RWPE2 (cell line): ENCODE results near the gene SYK.

ENCODE experiments used
- ATAC-seq: fragments of 200-7000 bp; cut with Tn5 transposase; 3 replicates; pipeline ENCODE4 v1.9.1; 2021; ENCODE audit warnings: low read depth
- DNase-seq: peaks from one replicate; pipeline ENCODE4 v3.0.0-alpha.2; 2020; ENCODE audit warnings: low spot score
- H3K27ac ChIP-seq: fragments of 450-650 bp; 2 replicates; pipeline ENCODE4 v1.5.1; 2017; ENCODE audit warnings: mild to moderate bottlenecking; ENCODE audit not compliant: poor library complexity, severe bottlenecking
- H3K27me3 ChIP-seq: fragments of 250-450 bp; sonication (Bioruptor Pico); 2 replicates; pipeline ENCODE4 v1.5.1; 2021; ENCODE audit warnings: mild to moderate bottlenecking, moderate library complexity; ENCODE audit not compliant: insufficient read depth, poor library complexity, severe bottlenecking
- H3K36me3 ChIP-seq: fragments of 250-450 bp; sonication (Bioruptor Pico); 2 replicates; pipeline ENCODE4 v1.5.1; 2020; ENCODE audit warnings: low read depth, mild to moderate bottlenecking, moderate library complexity
- H3K4me1 ChIP-seq: fragments of 250-450 bp; sonication (Bioruptor Pico); 2 replicates; pipeline ENCODE4 v1.5.1; 2021; ENCODE audit warnings: mild to moderate bottlenecking, moderate library complexity; ENCODE audit not compliant: insufficient read depth, poor library complexity, severe bottlenecking
- H3K4me3 ChIP-seq: fragments of 250-450 bp; sonication (Bioruptor Pico); 2 replicates; pipeline ENCODE4 v1.5.1; 2021; ENCODE audit warnings: mild to moderate bottlenecking, moderate library complexity; ENCODE audit not compliant: severe bottlenecking
- H3K9me3 ChIP-seq: fragments of 250-450 bp; sonication (Bioruptor Pico); 2 replicates; pipeline ENCODE4 v1.5.1; 2021; ENCODE audit warnings: mild to moderate bottlenecking, moderate library complexity; ENCODE audit not compliant: severe bottlenecking
- CTCF ChIP-seq: fragments of 450-650 bp; IDR thresholded peaks from one replicate; pipeline ENCODE4 v1.5.1; 2017; ENCODE audit warnings: mild to moderate bottlenecking, moderate library complexity; ENCODE audit not compliant: poor library complexity, severe bottlenecking

Gene SYK

GRCh38 chr9:90901933-90902332 lies 100.3 kb downstream of the SYK start:
- H3K4me1 ChIP-seq, result no peaks in the 10 kb centered on the region
- H3K27me3 ChIP-seq, result no peaks in the 10 kb centered on the region
- DNase-seq (no peak), ATAC-seq (no peak)
- TF ChIP-seq CTCF, result no peak
- no peak overlapping the region for H3K4me3 ChIP-seq
- H3K36me3 ChIP-seq, result no peaks in the 10 kb centered on the region
- H3K27ac ChIP-seq, result no peak overlapping the region
- no peaks in the 10 kb centered on the region for H3K9me3 ChIP-seq

- no peaks in the 10 kb centered on the region for H3K4me1 ChIP-seq
- H3K36me3 ChIP-seq, result no peaks in the 10 kb centered on the region
- TF ChIP-seq CTCF, result no peak
- ATAC-seq (no peak), DNase-seq (no peak)
- H3K4me3 ChIP-seq, result no peak overlapping the region
- no peaks in the 10 kb centered on the region for H3K9me3 ChIP-seq
- no peaks in the 10 kb centered on the region for H3K27me3 ChIP-seq
- no peak overlapping the region for H3K27ac ChIP-seq
These were observed 102.3 kb downstream of the SYK start for GRCh38 chr9:90903766-90904424.

- Histone ChIP-seq H3K27me3 (no peaks in the 10 kb centered on the region), H3K36me3 (no peaks in the 10 kb centered on the region), H3K4me1 (no peaks in the 10 kb centered on the region), H3K4me3 (no peak overlapping the region), H3K27ac (no peak overlapping the region), H3K9me3 (no peaks in the 10 kb centered on the region)
- DNase-seq, result no peak
- no peak for ATAC-seq
- no peak for TF ChIP-seq CTCF
These were observed 103.3 kb downstream of the SYK start for GRCh38 chr9:90904706-90905478.

GRCh38 chr9:90905822-90906221 lies 104.2 kb downstream of the SYK start:
- DNase-seq (no peak), ATAC-seq (no peak)
- H3K36me3 ChIP-seq, result no peaks in the 10 kb centered on the region

More at GRCh38 chr9:90905822-90906221, 104.2 kb downstream of the SYK start:
- no peak for TF ChIP-seq CTCF
- Histone ChIP-seq H3K4me1 (no peaks in the 10 kb centered on the region), H3K27me3 (no peaks in the 10 kb centered on the region), H3K9me3 (no peaks in the 10 kb centered on the region), H3K27ac (no peak overlapping the region), H3K4me3 (no peak overlapping the region)
